WERI-Rb-1 (cell line): ENCODE data around the gene PRKG2.

Source experiments
- DNase-seq: peaks from one replicate; pipeline ENCODE4 v3.0.0-alpha.2; 2020
- H3K27ac ChIP-seq: fragments of 250-450 bp; sonication (Bioruptor Pico); 2 replicates; pipeline ENCODE4 v1.5.1; 2020; ENCODE audit warnings: mild to moderate bottlenecking, moderate library complexity
- H3K27me3 ChIP-seq: fragments of 250-450 bp; sonication (Bioruptor Pico); 2 replicates; pipeline ENCODE4 v1.5.1; 2021; ENCODE audit warnings: mild to moderate bottlenecking, low read depth, moderate library complexity; ENCODE audit not compliant: insufficient read depth, severe bottlenecking
- H3K36me3 ChIP-seq: fragments of 250-450 bp; sonication (Bioruptor Pico); 2 replicates; pipeline ENCODE4 v1.5.1; 2020; ENCODE audit warnings: mild to moderate bottlenecking, moderate library complexity
- H3K4me3 ChIP-seq: 2 replicates; pipeline ENCODE4 v1.5.1; 2011; ENCODE audit warnings: low read depth, mild to moderate bottlenecking, control low read depth, low read length
- H3K9me3 ChIP-seq: fragments of 250-450 bp; sonication (Bioruptor Pico); 2 replicates; pipeline ENCODE4 v1.5.1; 2021; ENCODE audit warnings: mild to moderate bottlenecking, moderate library complexity; ENCODE audit not compliant: severe bottlenecking
- TF ChIP-seq, protein P1 (sequence below): IDR thresholded peaks from 2 replicates; pipeline ENCODE4 v1.5.1; 2011; ENCODE audit warnings: low read depth, mild to moderate bottlenecking, control low read depth, inconsistent platforms, low read length

The PRKG2 gene

GRCh38 chr4:81146466-81146865, 68.6 kb downstream of the PRKG2 start:
- DNase-seq, result no peak
- Histone ChIP-seq H3K4me3 (no peak overlapping the region), H3K27ac (no peak overlapping the region), H3K27me3 (no peaks in the 10 kb centered on the region), H3K36me3 (no peaks in the 10 kb centered on the region), H3K9me3 (no peaks in the 10 kb centered on the region)
- TF ChIP-seq, protein P1, sequence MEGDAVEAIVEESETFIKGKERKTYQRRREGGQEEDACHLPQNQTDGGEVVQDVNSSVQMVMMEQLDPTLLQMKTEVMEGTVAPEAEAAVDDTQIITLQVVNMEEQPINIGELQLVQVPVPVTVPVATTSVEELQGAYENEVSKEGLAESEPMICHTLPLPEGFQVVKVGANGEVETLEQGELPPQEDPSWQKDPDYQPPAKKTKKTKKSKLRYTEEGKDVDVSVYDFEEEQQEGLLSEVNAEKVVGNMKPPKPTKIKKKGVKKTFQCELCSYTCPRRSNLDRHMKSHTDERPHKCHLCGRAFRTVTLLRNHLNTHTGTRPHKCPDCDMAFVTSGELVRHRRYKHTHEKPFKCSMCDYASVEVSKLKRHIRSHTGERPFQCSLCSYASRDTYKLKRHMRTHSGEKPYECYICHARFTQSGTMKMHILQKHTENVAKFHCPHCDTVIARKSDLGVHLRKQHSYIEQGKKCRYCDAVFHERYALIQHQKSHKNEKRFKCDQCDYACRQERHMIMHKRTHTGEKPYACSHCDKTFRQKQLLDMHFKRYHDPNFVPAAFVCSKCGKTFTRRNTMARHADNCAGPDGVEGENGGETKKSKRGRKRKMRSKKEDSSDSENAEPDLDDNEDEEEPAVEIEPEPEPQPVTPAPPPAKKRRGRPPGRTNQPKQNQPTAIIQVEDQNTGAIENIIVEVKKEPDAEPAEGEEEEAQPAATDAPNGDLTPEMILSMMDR, result no peak

DNA sequence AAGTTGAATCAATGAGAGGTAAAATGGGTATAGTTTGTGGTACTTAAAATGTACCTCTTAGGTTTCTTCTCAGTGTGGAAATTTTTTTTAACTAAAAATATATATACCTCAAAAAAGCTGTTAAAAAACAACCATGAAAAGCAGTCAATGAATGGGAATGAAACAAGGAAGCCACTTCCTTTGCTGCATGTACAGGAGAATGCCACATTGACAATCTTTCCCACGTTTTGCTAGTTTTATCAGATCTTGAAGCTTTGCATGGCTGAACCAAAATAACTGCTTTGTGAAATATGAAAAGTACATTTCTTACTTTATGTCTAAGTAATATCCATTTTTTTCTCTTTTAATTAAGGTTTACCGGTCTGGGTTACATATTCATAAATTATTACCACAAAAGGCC, 71.8 kb downstream of the PRKG2 start:
- no peaks in the 10 kb centered on the region for H3K36me3 ChIP-seq
- H3K9me3 ChIP-seq, result no peaks in the 10 kb centered on the region
- H3K27me3 ChIP-seq, result no peaks in the 10 kb centered on the region
- no peak for DNase-seq
- no peak overlapping the region for H3K4me3 ChIP-seq
- H3K27ac ChIP-seq, result no peak overlapping the region
- TF ChIP-seq, protein P1, result no peak

- no peaks in the 10 kb centered on the region for H3K9me3 ChIP-seq
- no peak overlapping the region for H3K27ac ChIP-seq
- H3K4me3 ChIP-seq, result no peak overlapping the region
- H3K27me3 ChIP-seq, result no peaks in the 10 kb centered on the region
- TF ChIP-seq, protein P1, result no peak
- DNase-seq, result no peak
- H3K36me3 ChIP-seq, result no peaks in the 10 kb centered on the region
Measured at GRCh38 chr4:81142744-81143143, 72.3 kb downstream of the PRKG2 start.

GRCh38 chr4:81137894-81138293, 77.1 kb downstream of the PRKG2 start:
- TF ChIP-seq, protein P1, result no peak

GRCh38 chr4:81137446-81137845, 77.6 kb downstream of the PRKG2 start:
- H3K9me3 ChIP-seq, result no peaks in the 10 kb centered on the region
- DNase-seq, result no peak

More at GRCh38 chr4:81137894-81138293, 77.1 kb downstream of the PRKG2 start:
- Histone ChIP-seq H3K27me3 (no peaks in the 10 kb centered on the region), H3K4me3 (no peak overlapping the region), H3K27ac (no peak overlapping the region), H3K9me3 (no peaks in the 10 kb centered on the region), H3K36me3 (no peaks in the 10 kb centered on the region)
- no peak for DNase-seq

More at GRCh38 chr4:81137446-81137845, 77.6 kb downstream of the PRKG2 start:
- Histone ChIP-seq H3K4me3 (no peak overlapping the region), H3K27ac (no peak overlapping the region), H3K36me3 (no peaks in the 10 kb centered on the region), H3K27me3 (no peaks in the 10 kb centered on the region)
- TF ChIP-seq, protein P1, result no peak
